ENCODE measurements around the gene TRPC1. TPM values are rescaled to one million over a fixed set of nuclear protein-coding genes. Genes with fewer than 3 reads are reported as not detected.

TRPC1 gene
- total and polyA plus RNA-seq, 2 experiments from 2014 or later = 7.7 to 17.1 TPM

- no peak overlapping the region for H3K9ac ChIP-seq
Measured at GRCh38 chr3:142839831-142840230, 116.0 kb downstream of the TRPC1 start.

GRCh38 chr3:142844339-142844977 lies 120.6 kb downstream of the TRPC1 start:
- Histone ChIP-seq H4K20me1 (ENCODE audit: insufficient read depth) (no peaks in the 10 kb centered on the region), H3K4me3 (no peak overlapping the region), H3K4me2 (ENCODE audit: unreplicated experiment) (no peak overlapping the region), H3K9me2 (ENCODE audit: insufficient read depth) (no peaks in the 10 kb centered on the region), H2AFZ (peak overlapping the region; percentile 20; the same call in 1 of the 2 replicates), H3K4me1 (ENCODE audit: insufficient read depth) (peaks cover 6% of the 10 kb centered on the region), H3K9me3 (ENCODE audit: low read depth) (no peaks in the 10 kb centered on the region), H3F3A (ENCODE audit: insufficient read depth) (peaks cover 1% of the 10 kb centered on the region), H3K9ac (no peak overlapping the region), H3K27me3 (replicated peaks; ENCODE audit: insufficient read depth) (no peaks in the 10 kb centered on the region), H3K27ac (no peak overlapping the region), H3K79me2 (ENCODE audit: insufficient read depth) (no peaks in the 10 kb centered on the region), H3K36me3 (ENCODE audit: low read depth) (no peaks in the 10 kb centered on the region)
- in situ Hi-C loops (cut with MboI) = no loop called here
- TF ChIP-seq EZH2 (IDR thresholded peaks at IDR 0.05; ENCODE audit: insufficient read depth, poor library complexity, severe bottlenecking) = no peak
- no peak for TF ChIP-seq EZH2phosphoT487 (IDR thresholded peaks at IDR 0.05; ENCODE audit: insufficient read depth, low read depth)
- 24 to 27% methylated on average over 4 of the region's 4 CpGs for WGBS, 2 experiments (ENCODE audit: low coverage in 1 of 2, low lambda C conversion rate in 2 of 2, missing lambda C conversion rate in 2 of 2)
- DNase-seq = peak; percentile 78

More at GRCh38 chr3:142839831-142840230, 116.0 kb downstream of the TRPC1 start:
- 95 to 100% methylated on average over 2 of the region's 2 CpGs for WGBS, 2 experiments (ENCODE audit: low coverage in 1 of 2, low lambda C conversion rate in 2 of 2, missing lambda C conversion rate in 2 of 2)
- no peak for DNase-seq
- Histone ChIP-seq H3K79me2 (ENCODE audit: insufficient read depth) (no peaks in the 10 kb centered on the region), H3K9me2 (ENCODE audit: insufficient read depth) (no peaks in the 10 kb centered on the region), H3K9me3 (ENCODE audit: low read depth) (no peaks in the 10 kb centered on the region), H3K4me3 (no peak overlapping the region), H3K27ac (no peak overlapping the region), H3K36me3 (ENCODE audit: low read depth) (no peaks in the 10 kb centered on the region), H3K4me2 (ENCODE audit: unreplicated experiment) (no peak overlapping the region), H3F3A (ENCODE audit: insufficient read depth) (no peaks in the 10 kb centered on the region), H3K27me3 (replicated peaks; ENCODE audit: insufficient read depth) (no peaks in the 10 kb centered on the region), H4K20me1 (ENCODE audit: insufficient read depth) (no peaks in the 10 kb centered on the region), H2AFZ (no peak overlapping the region), H3K4me1 (ENCODE audit: insufficient read depth) (no peaks in the 10 kb centered on the region)
- in situ Hi-C loops (cut with MboI) = no loop called here
- TF ChIP-seq EZH2 (IDR thresholded peaks at IDR 0.05; ENCODE audit: insufficient read depth, poor library complexity, severe bottlenecking) (no peak), EZH2phosphoT487 (IDR thresholded peaks at IDR 0.05; ENCODE audit: insufficient read depth, low read depth) (no peak)

- DNase-seq = no peak
- no peak overlapping the region for H2AFZ ChIP-seq
- no peak overlapping the region for H3K4me2 ChIP-seq (ENCODE audit: unreplicated experiment)
- H3K27me3 ChIP-seq (replicated peaks; ENCODE audit: insufficient read depth) = no peaks in the 10 kb centered on the region
- H3K9me3 ChIP-seq (ENCODE audit: low read depth) = no peaks in the 10 kb centered on the region
- no peak overlapping the region for H3K4me3 ChIP-seq
- in situ Hi-C loops (cut with MboI) = no loop called here
- H3K9ac ChIP-seq = no peak overlapping the region
- H4K20me1 ChIP-seq (ENCODE audit: insufficient read depth) = no peaks in the 10 kb centered on the region
- H3K27ac ChIP-seq = no peak overlapping the region
- TF ChIP-seq EZH2phosphoT487 (IDR thresholded peaks at IDR 0.05; ENCODE audit: insufficient read depth, low read depth) (no peak), EZH2 (IDR thresholded peaks at IDR 0.05; ENCODE audit: insufficient read depth, poor library complexity, severe bottlenecking) (no peak)
- H3K36me3 ChIP-seq (ENCODE audit: low read depth) = no peaks in the 10 kb centered on the region
- H3K4me1 ChIP-seq (ENCODE audit: insufficient read depth) = peaks cover 26% of the 10 kb centered on the region
- H3F3A ChIP-seq (ENCODE audit: insufficient read depth) = peaks cover 21% of the 10 kb centered on the region
- no peaks in the 10 kb centered on the region for H3K79me2 ChIP-seq (ENCODE audit: insufficient read depth)
- no peaks in the 10 kb centered on the region for H3K9me2 ChIP-seq (ENCODE audit: insufficient read depth)
- WGBS, 2 experiments (ENCODE audit: low coverage in 1 of 2, low lambda C conversion rate in 2 of 2, missing lambda C conversion rate in 2 of 2) = 6 to 13% methylated on average over 2 of the region's 2 CpGs
Measured at GRCh38 chr3:142846779-142847577, 123.1 kb downstream of the TRPC1 start.

GRCh38 chr3:142849148-142849547 lies 125.3 kb downstream of the TRPC1 start:
- in situ Hi-C loops (cut with MboI) = no loop called here
- Histone ChIP-seq H3K27ac (no peak overlapping the region), H4K20me1 (ENCODE audit: insufficient read depth) (no peaks in the 10 kb centered on the region), H3K4me3 (no peak overlapping the region), H3K4me2 (ENCODE audit: unreplicated experiment) (no peak overlapping the region), H3F3A (ENCODE audit: insufficient read depth) (peaks cover 25% of the 10 kb centered on the region), H3K9me2 (ENCODE audit: insufficient read depth) (no peaks in the 10 kb centered on the region), H3K79me2 (ENCODE audit: insufficient read depth) (no peaks in the 10 kb centered on the region), H3K27me3 (replicated peaks; ENCODE audit: insufficient read depth) (no peaks in the 10 kb centered on the region), H3K4me1 (ENCODE audit: insufficient read depth) (peaks cover 42% of the 10 kb centered on the region), H3K9me3 (ENCODE audit: low read depth) (no peaks in the 10 kb centered on the region), H3K36me3 (ENCODE audit: low read depth) (no peaks in the 10 kb centered on the region), H3K9ac (no peak overlapping the region), H2AFZ (no peak overlapping the region)
- peak; percentile 12 for DNase-seq
- TF ChIP-seq EZH2 (IDR thresholded peaks at IDR 0.05; ENCODE audit: insufficient read depth, poor library complexity, severe bottlenecking) (no peak), EZH2phosphoT487 (IDR thresholded peaks at IDR 0.05; ENCODE audit: insufficient read depth, low read depth) (no peak)
- WGBS, 2 experiments (ENCODE audit: low coverage in 1 of 2, low lambda C conversion rate in 2 of 2, missing lambda C conversion rate in 2 of 2) = 60 to 65% methylated on average over 3 of the region's 3 CpGs
